ENCODE results near the gene SNX21.
"Not testable (repeated sequence)": the region's sequence is repeated elsewhere in the genome, so short reads cannot be mapped to it uniquely, and the experiment has no call there.

The SNX21 gene

DNA sequence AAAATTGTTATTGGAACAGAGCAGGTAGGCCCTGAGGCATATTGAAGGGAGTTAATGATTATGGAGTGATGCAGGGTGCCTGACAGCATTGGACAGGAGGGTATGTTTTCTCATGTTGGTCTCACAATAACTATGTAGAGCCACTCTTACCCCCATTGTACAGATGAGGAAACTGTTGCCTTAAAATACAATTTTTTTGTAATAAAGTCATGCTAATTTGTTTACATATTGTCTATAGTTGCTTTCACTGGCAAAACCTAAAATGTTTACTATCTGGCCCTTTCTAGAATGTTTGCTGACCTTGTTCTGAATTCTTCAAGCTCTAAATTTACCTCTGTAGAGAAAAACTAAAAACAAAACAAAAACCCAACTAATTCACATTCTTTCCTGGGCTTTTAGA is 17.9 kb downstream of the SNX21 start:
- no peak for DNase-seq

DNA sequence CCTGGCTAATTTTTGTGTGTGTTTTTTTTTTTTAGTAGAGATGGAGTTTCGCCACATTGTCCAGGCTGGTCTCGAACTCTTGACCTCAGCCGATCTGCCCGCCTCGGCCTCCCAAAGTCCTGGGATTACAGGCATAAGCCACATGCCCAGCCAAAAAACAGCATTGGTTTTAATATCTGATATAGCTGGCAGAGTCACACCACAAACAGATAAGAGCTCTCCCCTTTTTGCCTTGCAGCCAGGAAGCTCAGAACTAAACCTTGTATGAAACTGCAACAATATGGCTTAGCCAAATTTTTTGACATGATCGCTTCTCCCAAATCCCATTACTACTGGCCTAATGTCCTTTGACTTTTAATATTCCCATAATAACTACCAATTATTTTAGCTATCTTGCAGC is 18.7 kb downstream of the SNX21 start:
- no peak for DNase-seq

DNA sequence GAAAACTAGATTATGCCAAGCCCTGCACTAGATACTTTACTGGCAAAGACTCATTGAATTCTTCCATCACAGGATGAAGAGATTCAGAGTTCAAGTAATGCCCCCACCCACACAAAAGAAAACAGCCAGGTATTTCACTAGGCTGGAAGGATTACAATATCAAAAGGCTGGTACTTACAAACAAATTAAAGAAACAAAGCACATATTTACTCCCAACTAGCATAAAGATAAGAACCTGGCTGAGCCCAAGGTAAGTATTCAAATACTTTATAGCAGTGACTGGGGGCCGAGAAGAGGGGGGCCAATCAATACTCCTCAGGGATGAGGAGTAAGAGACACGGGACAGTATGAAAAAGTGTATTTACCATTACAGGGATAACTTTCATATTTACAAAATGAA is 19.9 kb downstream of the SNX21 start:
- DNase-seq: no peak

DNA sequence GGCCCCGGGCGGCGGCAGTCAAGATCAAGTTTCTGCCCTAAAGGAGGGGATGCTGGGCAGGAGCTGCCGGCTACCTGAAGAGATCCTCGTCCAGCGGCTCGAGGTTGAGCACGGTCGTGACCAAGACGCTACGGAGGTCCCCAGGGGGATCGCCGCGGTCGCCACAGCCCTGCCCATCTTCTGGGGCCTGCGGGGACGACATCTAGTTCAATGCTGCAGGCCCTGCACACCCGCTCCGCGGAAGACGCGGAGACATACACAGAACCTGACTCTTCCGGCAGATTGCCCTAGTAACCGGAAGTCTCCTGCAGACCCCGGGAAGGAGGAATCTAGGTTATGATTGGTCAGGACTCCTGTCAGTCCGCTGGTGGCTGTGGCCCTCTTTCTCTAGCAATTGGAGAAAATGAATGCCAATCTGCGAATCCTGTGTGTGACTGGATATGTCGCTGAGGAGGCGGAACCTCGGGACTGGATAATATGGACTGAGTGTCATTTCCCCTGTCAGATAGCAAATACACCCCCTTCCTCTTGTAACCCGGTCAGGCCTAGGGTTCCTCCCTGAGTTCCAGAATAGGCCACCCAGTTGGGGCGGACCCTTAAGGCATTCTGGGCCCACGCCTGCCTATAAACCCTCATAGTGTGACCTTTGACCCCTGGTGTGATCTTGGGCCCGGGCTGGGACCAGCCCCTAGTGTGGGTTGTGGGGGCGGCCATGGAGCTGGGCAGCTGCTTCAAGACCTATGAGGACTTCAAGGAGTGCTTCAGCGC is 23.7 kb downstream of the SNX21 start, which contains the start of the genes ACOT8 and ZSWIM3:
TSS of gene ACOT8 (minus strand) at position 279 of the 768 bp plus-strand sequence. CDS start at position 202, 77 bp downstream.
TSS of gene ZSWIM3 (plus strand) at position 501 of the 768 bp plus-strand sequence. CDS start at position 713, 212 bp downstream.
- peak; percentile 98 for DNase-seq

DNA sequence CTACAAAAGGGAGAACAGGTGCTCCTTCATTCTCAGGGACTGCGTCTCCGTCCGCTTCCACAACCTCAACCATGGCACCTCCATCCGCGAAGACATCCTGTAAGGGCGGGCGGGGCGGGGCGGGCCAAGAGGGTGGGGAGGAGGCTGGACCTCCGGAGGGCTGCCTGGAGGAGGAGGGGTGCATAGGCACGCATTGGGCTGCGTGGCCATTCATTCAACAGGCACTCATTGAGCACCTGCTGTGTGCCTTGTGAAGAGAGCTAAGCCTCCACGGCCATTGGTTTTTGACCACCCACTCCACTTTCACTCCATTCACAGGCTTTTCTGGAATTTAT is 24.2 kb downstream of the SNX21 start:
- DNase-seq: no peak

GRCh38 chr20:45859916-45860315 is 26.3 kb downstream of the SNX21 start:
- DNase-seq: no peak

- DNase-seq: no peak
Observed at GRCh38 chr20:45860560-45861220, 27.1 kb downstream of the SNX21 start.

- no peak for DNase-seq
Observed at GRCh38 chr20:45861221-45862075, 27.8 kb downstream of the SNX21 start.

- no peak for DNase-seq
Observed at GRCh38 chr20:45863543-45864470, 30.2 kb downstream of the SNX21 start.

GRCh38 chr20:45866454-45866853 is 32.9 kb downstream of the SNX21 start:
- DNase-seq: no peak

GRCh38 chr20:45867136-45867818 is 33.7 kb downstream of the SNX21 start:
- DNase-seq: no peak

DNA sequence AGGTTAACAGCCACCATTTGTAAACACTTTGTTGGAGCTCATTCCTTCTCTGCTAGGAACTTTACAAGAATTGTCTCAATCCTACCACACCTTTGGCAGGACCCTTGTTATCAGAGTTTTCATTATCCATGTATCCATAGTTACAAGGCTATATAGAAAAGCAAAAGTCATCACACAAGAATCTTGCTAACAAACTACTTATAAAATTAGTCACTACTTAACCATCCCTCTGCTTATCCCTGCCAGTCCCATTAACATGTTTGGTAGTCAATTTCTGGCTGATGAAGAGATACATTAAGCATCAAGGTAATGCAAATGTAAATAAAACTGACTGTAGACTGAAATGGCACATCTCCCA is 34.2 kb downstream of the SNX21 start:
- DNase-seq: no peak

- no peak for DNase-seq
Observed at GRCh38 chr20:45872626-45873025, 39.0 kb downstream of the SNX21 start.

- no peak for DNase-seq
Observed at GRCh38 chr20:45873409-45874103, 40.0 kb downstream of the SNX21 start.

GRCh38 chr20:45874104-45874481 is 40.5 kb downstream of the SNX21 start:
- DNase-seq: not testable (repeated sequence)

GRCh38 chr20:45874576-45874975 is 41.0 kb downstream of the SNX21 start:
- no peak for DNase-seq

- no peak for DNase-seq
Observed at GRCh38 chr20:45878076-45878761, 44.6 kb downstream of the SNX21 start.

DNA sequence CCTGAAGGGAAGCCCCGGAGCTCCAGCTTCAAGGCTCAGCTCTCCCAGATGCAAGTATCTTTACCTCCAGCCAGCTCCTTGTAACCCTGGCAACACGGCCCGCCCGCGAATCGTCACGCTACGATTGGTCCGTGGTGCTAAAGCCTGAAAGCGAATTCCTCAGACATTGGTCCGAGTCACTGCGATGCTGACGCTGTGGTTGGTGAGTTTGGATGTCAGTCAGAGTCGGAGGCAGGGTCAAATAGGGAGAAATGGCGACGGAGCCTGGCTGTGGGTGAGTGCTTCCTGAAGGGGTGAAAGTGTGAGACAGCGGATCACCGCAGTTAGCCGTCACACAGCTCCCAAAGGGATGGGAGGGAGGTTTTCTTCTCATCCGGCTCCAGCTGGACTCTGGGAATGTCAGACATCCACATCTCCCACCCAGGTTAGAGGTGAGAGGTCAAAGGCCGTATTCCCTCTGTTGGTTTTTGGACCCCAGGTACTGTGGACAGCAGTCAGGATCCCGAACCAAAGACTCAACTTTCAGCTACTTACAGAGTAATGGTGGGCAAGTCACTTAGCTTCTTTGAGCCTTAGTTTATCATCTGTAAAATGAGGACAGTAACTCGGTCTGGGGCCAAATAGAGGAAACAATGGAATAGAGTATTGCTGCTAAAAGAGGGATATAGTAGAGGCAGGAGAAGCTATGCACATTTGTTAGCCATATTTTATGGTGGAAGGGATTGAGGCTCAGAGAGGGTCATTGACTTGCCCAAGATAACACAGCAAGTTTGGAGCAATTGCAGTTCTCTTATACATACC is 47.6 kb downstream of the SNX21 start, which contains the start of gene ZSWIM1:
TSS of gene ZSWIM1 (plus strand) at position 240 of the 801 bp plus-strand sequence. CDS start 1,366 bp downstream, outside the sequence.
- DNase-seq: peak; percentile 98

GRCh38 chr20:45882469-45883099 is 49.0 kb downstream of the SNX21 start:
- DNase-seq: no peak
